ENCODE measurements around the gene MACF1. TPM values are rescaled to one million over a fixed set of nuclear protein-coding genes. Genes with fewer than 3 reads are reported as not detected.

The MACF1 gene
- total and polyA plus RNA-seq, 2 of the 13 experiments (the other 11 are each of a cell fraction or from before 2014, with no cell fraction given), result 36.7 to 65.4 TPM

GRCh38 chr1:39409055-39409816, 204.7 kb downstream of the MACF1 start (continued):
- no peak for TF ChIP-seq AKNA (CRISPR knock-in tag; IDR thresholded peaks at IDR 0.05; ENCODE audit: borderline replicate concordance)
- no peak for TF ChIP-seq HNRNPLL (IDR thresholded peaks at IDR 0.05; ENCODE audit: low read depth, low read length, poor library complexity, severe bottlenecking)
- TF ChIP-seq LCORL (IDR thresholded peaks at IDR 0.05), result no peak
- no peak for TF ChIP-seq LCORL (CRISPR knock-in tag; IDR thresholded peaks at IDR 0.05)
- no peak for TF ChIP-seq ZKSCAN1 (IDR thresholded peaks at IDR 0.05; ENCODE audit: low read length)
- TF ChIP-seq ARID3A (IDR thresholded peaks at IDR 0.05; ENCODE audit: low read depth, low read length), result no peak
- 0 out of 2 replicates have a peak, but pooled peaks have one; percentile 61 for TF ChIP-seq POGK (CRISPR knock-in tag; conservative IDR thresholded peaks at IDR 0.05)
- TF ChIP-seq SMARCC2 (IDR thresholded peaks at IDR 0.05), result no peak
- TF ChIP-seq ZBTB10 (CRISPR knock-in tag; IDR thresholded peaks at IDR 0.05; ENCODE audit: borderline replicate concordance), result no peak
- TF ChIP-seq PHF8 (CRISPR knock-in tag; IDR thresholded peaks at IDR 0.05), result peak; percentile 61
- TF ChIP-seq ZNF343 (CRISPR knock-in tag; IDR thresholded peaks at IDR 0.05), result peak; percentile 69; the same call in 1 of the 2 replicates
- no peak for TF ChIP-seq RFXAP (CRISPR knock-in tag; IDR thresholded peaks at IDR 0.05; ENCODE audit: borderline replicate concordance)
- TF ChIP-seq ZNF282 (IDR thresholded peaks at IDR 0.05; ENCODE audit: partially characterized antibody), result no peak
- no peak for TF ChIP-seq JUND (CRISPR knock-in tag; IDR thresholded peaks at IDR 0.05)
- no peak for TF ChIP-seq ZFP36L1 (CRISPR knock-in tag; IDR thresholded peaks at IDR 0.05)
- peak; percentile 20; the same call in 1 of the 2 replicates for TF ChIP-seq GABPB1 (CRISPR knock-in tag; IDR thresholded peaks at IDR 0.05)
- TF ChIP-seq KAT2B (IDR thresholded peaks at IDR 0.05; ENCODE audit: borderline replicate concordance, low read depth, low read length), result no peak
- TF ChIP-seq KAT8 (CRISPR knock-in tag; IDR thresholded peaks at IDR 0.05), result no peak
- no peak for TF ChIP-seq SMYD3 (CRISPR knock-in tag; IDR thresholded peaks at IDR 0.05)

Measured in HepG2 (cell line).